Ovary (tissue), 3 donors: ENCODE measurements around the gene GOSR1.

ENCODE experiments used
- CTCF ChIP-seq, 3 donors: fragments of 450-650 bp in 2 of 3; fragments of 200-600 bp in 1 of 3; IDR thresholded peaks; one replicate each; pipeline versions ENCODE4 v1.5.1 to v1.8.0; 2016 to 2022; ENCODE audit warnings: antibody characterized with exemption in 3 of 3, mild to moderate bottlenecking in 1 of 3
- EP300 ChIP-seq: sonication (generic); formaldehyde crosslinking; IDR thresholded peaks from one replicate; pipeline ENCODE4 v1.6.1; 2017; ENCODE audit warnings: antibody characterized with exemption
- POLR2A ChIP-seq: fragments of 450-650 bp; IDR thresholded peaks from one replicate; pipeline ENCODE4 v1.6.1; 2017; ENCODE audit warnings: antibody characterized with exemption, mild to moderate bottlenecking, moderate library complexity
- donor health status: DM: no; HTN: no; CAD: no.

- TF ChIP-seq CTCF (IDR thresholded peaks at IDR 0.05) (no peak), POLR2A (no peak), EP300 (no peak)
Measured at GRCh38 chr17:30468465-30468864, 8.7 kb upstream of the GOSR1 start.
